Measurements from ENCODE around the gene SYNPO2L.

The SYNPO2L gene

DNA sequence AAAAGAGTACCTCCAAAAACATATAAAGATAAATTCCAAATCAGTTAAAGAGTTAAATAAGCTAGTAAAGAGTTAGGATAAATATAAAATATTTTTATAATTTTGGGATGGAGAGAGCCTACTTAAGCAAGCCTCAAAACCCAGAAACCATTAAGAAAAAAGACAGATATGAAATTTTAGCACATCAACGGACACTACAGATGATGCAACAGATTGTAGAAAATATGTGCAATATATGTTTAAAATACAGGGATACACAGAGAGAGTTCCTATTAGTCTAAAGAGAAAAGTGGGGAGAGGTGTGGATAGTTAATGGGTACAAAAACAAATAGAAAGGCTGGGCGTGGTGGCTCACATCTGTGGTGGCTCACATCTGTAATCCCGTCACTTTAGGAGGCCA is 41.1 kb downstream of the SYNPO2L start:
- no peak for DNase-seq

DNA sequence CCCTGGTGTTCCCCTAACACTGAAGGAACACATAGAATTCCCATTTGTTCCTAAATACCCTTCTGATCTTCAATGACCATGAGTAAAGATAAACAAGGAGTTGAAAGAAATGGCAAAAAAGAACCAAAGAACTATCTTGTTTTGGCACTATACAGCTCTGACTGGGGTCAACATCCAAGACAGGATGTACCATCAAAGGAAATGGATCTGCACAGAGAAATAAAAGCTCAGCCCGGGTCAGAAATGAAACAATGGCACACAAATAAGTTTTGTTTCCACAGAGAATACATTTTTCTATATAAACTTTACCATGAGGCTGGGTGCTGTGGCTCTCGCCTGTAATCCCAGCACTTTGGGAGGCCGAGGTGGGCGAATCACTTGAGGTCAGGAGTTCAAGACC is 46.7 kb downstream of the SYNPO2L start:
- no peak for DNase-seq

DNA sequence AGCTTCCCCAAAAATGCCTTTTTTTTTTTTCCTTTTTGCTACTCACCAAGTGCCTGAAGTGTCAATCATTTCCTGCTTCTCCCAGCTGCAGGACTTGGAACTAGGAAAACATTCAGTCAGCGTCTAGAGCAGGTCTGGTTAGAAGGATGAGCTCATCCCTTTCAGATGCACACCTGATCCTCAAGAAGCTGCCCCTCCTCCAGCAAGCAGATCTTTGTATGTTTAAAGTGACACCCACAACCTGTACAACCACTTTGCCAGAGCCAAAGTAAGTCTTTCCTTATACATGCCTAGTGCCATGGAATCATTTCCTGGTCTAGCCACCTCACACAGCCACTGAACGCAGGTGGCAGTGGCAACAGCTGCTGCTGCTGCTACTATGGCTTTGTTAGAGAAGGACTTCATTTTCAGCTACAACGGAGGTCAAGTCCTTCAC is 54.3 kb downstream of the SYNPO2L start:
- DNase-seq: peak; percentile 17

DNA sequence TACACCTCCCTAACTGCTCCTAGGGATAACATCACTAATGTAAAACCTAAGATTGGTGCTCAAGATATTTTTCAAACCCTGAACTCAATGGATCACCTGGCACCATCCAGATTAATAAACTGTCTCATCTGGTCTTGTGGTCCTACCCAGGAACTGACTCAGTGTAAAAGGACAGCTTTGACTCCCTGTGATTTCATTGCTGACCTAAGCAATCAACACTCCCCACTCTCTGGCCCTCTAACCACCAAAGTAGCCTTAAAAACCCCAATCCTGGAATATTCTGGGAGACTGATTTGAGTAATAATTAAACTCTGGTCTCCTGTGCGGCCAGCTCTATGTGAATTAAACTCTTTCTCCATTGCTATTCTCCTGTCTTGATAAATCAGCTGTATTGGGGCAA is 58.5 kb downstream of the SYNPO2L start:
- DNase-seq: no peak
